Endothelial cell of umbilical vein (primary cell): ENCODE data around the gene GABBR2. TPM values are rescaled to one million over a fixed set of nuclear protein-coding genes. Genes with fewer than 3 reads are reported as not detected.

Experiments
- BruUV-seq: library from RNA; stranded (reverse); fragments of 400-500 nt; replicated peaks from 2 replicates; lab custom pipeline; 2021; lab: Mats Ljungman, UMichigan
- CTCF ChIA-PET: fragments of 300-600, 350-600 bp; sonication (Branson Sonifier 250); formaldehyde crosslinking; loops from one replicate; lab custom pipeline; 2021; ENCODE audit warnings: antibody characterized with exemption, inconsistent platforms; lab: Charles Lee
- POLR2A ChIA-PET: fragments of 300-600, 350-600 bp; sonication (Branson Sonifier 250); formaldehyde crosslinking; loops from one replicate; lab custom pipeline; 2021; ENCODE audit warnings: antibody characterized with exemption, inconsistent platforms; lab: Charles Lee
- DNase-seq: peaks from one replicate; pipeline ENCODE4 v3.0.0-alpha.2; 2011; ENCODE audit warnings: low read depth, low spot score
- FAIRE-seq: peaks from 2 replicates; lab custom pipeline; 2011; peaks lifted over from hg19 to GRCh38; lab: Jason Lieb, UNC
- H2AFZ ChIP-seq: 2 replicates; pipeline ENCODE4 v1.6.0; 2012; ENCODE audit warnings: low read depth, low read length, control low read depth, inconsistent platforms
- H3K27ac ChIP-seq: 2 replicates; pipeline ENCODE4 v1.5.1; 2011; ENCODE audit warnings: low read depth, mild to moderate bottlenecking, control low read depth, low read length, moderate library complexity; ENCODE audit not compliant: insufficient read depth
- H3K27me3 ChIP-seq, 2 experiments: 2 replicates each; pipeline versions ENCODE4 v1.6.0 to v1.6.1; 2011; ENCODE audit warnings: low read length in 2 of 2, mixed read lengths in 1 of 2; ENCODE audit not compliant: control insufficient read depth in 2 of 2, insufficient read depth in 2 of 2
- H3K36me3 ChIP-seq, 2 experiments: 2 replicates in 1 of 2; 3 replicates in 1 of 2; pipeline ENCODE4 v1.5.1; 2011; ENCODE audit warnings: low read length in 2 of 2, mild to moderate bottlenecking in 1 of 2, moderate library complexity in 1 of 2; ENCODE audit not compliant: control insufficient read depth in 2 of 2, insufficient read depth in 2 of 2; ENCODE audit errors: extremely low read depth in 1 of 2
- H3K4me1 ChIP-seq: 3 replicates; pipeline ENCODE4 v1.5.1; 2011; ENCODE audit warnings: mild to moderate bottlenecking, low read length; ENCODE audit not compliant: control insufficient read depth, insufficient read depth; ENCODE audit errors: extremely low read depth
- H3K4me2 ChIP-seq: 2 replicates; pipeline ENCODE4 v1.6.1; 2011; ENCODE audit warnings: low read length, control low read depth, mixed read lengths; ENCODE audit not compliant: insufficient read depth
- H3K4me3 ChIP-seq, 3 experiments: fragments of 200-600 bp in 1 of 3; sonication (generic), shearing (Covaris generic) in 1 of 3; replicated peaks in 1 of 3; 2 replicates each; pipeline ENCODE4 v1.5.1; 2011 to 2016; ENCODE audit warnings: control low read depth in 3 of 3, low read length in 3 of 3, mild to moderate bottlenecking in 2 of 3, inconsistent platforms in 1 of 3, low read depth in 1 of 3, moderate library complexity in 1 of 3; ENCODE audit not compliant: insufficient read depth in 1 of 3
- H3K79me2 ChIP-seq: 2 replicates; pipeline ENCODE4 v1.6.0; 2012; ENCODE audit warnings: low read length, inconsistent platforms; ENCODE audit not compliant: control insufficient read depth, insufficient read depth
- H3K9ac ChIP-seq: replicated peaks from 2 replicates; pipeline ENCODE3; 2011; ENCODE audit warnings: low read length, control low read depth; ENCODE audit not compliant: insufficient read depth; ENCODE audit errors: extremely low read depth
- H3K9me1 ChIP-seq: replicated peaks from 3 replicates; pipeline ENCODE4 v1.6.0; 2011; ENCODE audit warnings: mild to moderate bottlenecking, low read length; ENCODE audit not compliant: control insufficient read depth, insufficient read depth; ENCODE audit errors: extremely low read depth
- H3K9me3 ChIP-seq: replicated peaks from 2 replicates; pipeline ENCODE4 v1.5.1; 2012; ENCODE audit warnings: low read length, inconsistent platforms; ENCODE audit not compliant: control insufficient read depth, insufficient read depth
- H4K20me1 ChIP-seq: replicated peaks from 2 replicates; pipeline ENCODE3; 2011; ENCODE audit warnings: mild to moderate bottlenecking, low read length; ENCODE audit not compliant: control insufficient read depth, insufficient read depth; ENCODE audit errors: extremely low read depth
- EZH2 ChIP-seq: IDR thresholded peaks from 2 replicates; pipeline ENCODE4 v1.6.1; 2012; ENCODE audit warnings: borderline replicate concordance, low read depth, mild to moderate bottlenecking, moderate library complexity, low read length, inconsistent platforms; ENCODE audit not compliant: severe bottlenecking
- FOS ChIP-seq: IDR thresholded peaks from 2 replicates; pipeline ENCODE4 v1.6.1; 2011; ENCODE audit warnings: mild to moderate bottlenecking, low read length, moderate library complexity, borderline replicate concordance; ENCODE audit not compliant: insufficient read depth
- GATA2 ChIP-seq: IDR thresholded peaks from 2 replicates; pipeline ENCODE4 v1.7.0; 2011; ENCODE audit warnings: low read depth, mild to moderate bottlenecking, moderate library complexity, mixed read lengths, low read length; ENCODE audit not compliant: insufficient read length, insufficient read depth
- JUN ChIP-seq: IDR thresholded peaks from 2 replicates; pipeline ENCODE4 v1.6.1; 2011; ENCODE audit warnings: borderline replicate concordance, low read depth; ENCODE audit not compliant: insufficient read length, insufficient read depth
- MYC ChIP-seq: IDR thresholded peaks from one replicate; pipeline ENCODE4 v1.6.1; 2011; ENCODE audit warnings: mild to moderate bottlenecking, low read depth, low read length
- POLR2A ChIP-seq: IDR thresholded peaks from 2 replicates; pipeline ENCODE4 v1.6.1; 2012; ENCODE audit warnings: low read depth, mild to moderate bottlenecking, control low read depth, low read length
- POLR2AphosphoS5 ChIP-seq: IDR thresholded peaks from 2 replicates; pipeline ENCODE4 v1.6.1; 2012; ENCODE audit warnings: low read depth, mild to moderate bottlenecking, control low read depth, low read length, moderate library complexity; ENCODE audit not compliant: insufficient read depth
- dilution Hi-C: fragments of 300-500 bp; cut with MboI; formaldehyde crosslinking; loops from one replicate; pipeline ENCODE4 v1.15.0; 2019; ENCODE audit warnings: low sequenced_read_pairs; ENCODE audit not compliant: extremely low pct_ligation_motif_present
- intact Hi-C: fragments of 100-400 bp; cut with micrococcal nuclease; formaldehyde crosslinking; loops from one replicate; pipeline ENCODE4 v1.10.0; 2022
- polyA plus RNA-seq, 4 experiments: library from polyadenylated mRNA; depleted of rRNA in 3 of 4; stranded (reverse) in 3 of 4; unstranded in 1 of 4; fragments of >200 nt; gene quantifications; 2 replicates each; pipeline versions ENCODE4 v1.2.1 to v1.2.3, GENCODE V29; 2011 to 2012; ENCODE audit warnings: missing spikeins in 1 of 4
- total RNA-seq: library from RNA; stranded (reverse); gene quantifications from 2 replicates; pipeline ENCODE4 v1.2.3, GENCODE V29; 2021
- TF ChIP-seq, protein P1 (sequence below): IDR thresholded peaks from 2 replicates; pipeline ENCODE4 v1.6.1; 2011; ENCODE audit not compliant: insufficient read depth, insufficient read length
- TF ChIP-seq, protein P2 (sequence below), 2 donors: IDR thresholded peaks; 1 replicate in 1 of 2; 2 replicates in 1 of 2; pipeline ENCODE4 v1.5.1; 2011; ENCODE audit warnings: low read length in 2 of 2, mild to moderate bottlenecking in 2 of 2, moderate library complexity in 2 of 2, control low read depth in 1 of 2, inconsistent platforms in 1 of 2, low read depth in 1 of 2; ENCODE audit not compliant: insufficient read depth in 1 of 2; ENCODE audit errors: extremely low read depth in 1 of 2

The GABBR2 gene
- total and polyA plus RNA-seq, 2 donors (not counting 3 experiments of a cell fraction or from before 2014, with no cell fraction given) = 1.1 to 9.2 TPM

DNA sequence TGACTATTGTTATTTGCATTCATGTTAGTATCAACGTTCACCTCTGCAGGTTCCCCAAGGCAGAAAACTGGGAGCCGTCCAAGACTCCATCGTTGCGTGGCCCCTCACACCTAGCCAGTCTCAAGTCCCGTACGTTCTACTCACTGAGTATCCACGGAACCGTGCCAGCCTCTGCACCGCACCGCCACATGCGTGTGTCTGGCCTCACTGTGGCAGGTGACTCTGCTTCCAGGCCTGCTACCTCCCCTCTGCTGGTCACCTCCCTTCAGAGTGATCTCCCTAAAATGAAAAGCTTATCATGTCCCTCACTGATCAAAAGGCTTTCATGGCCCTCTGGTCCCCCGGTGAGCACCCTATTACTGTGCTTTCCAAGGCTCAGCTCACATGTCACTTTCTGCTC, 108.1 kb downstream of the GABBR2 start:
- H2AFZ ChIP-seq = no peak overlapping the region
- no peaks in the 10 kb centered on the region for H3K4me1 ChIP-seq
- no peak overlapping the region for H3K4me3 ChIP-seq
- POLR2A ChIA-PET = no interaction called here
- no peaks in the 10 kb centered on the region for H4K20me1 ChIP-seq
- DNase-seq (no peak), FAIRE-seq (no peak)
- H3K9me3 ChIP-seq = no peaks in the 10 kb centered on the region
- no peaks in the 10 kb centered on the region for H3K36me3 ChIP-seq
- H3K4me2 ChIP-seq = no peak overlapping the region
- no TSS peak for BruUV-seq
- H3K27me3 ChIP-seq = no peaks in the 10 kb centered on the region
- no peaks in the 10 kb centered on the region for H3K9me1 ChIP-seq
- TF ChIP-seq EZH2 = no peak
- TF ChIP-seq JUN = no peak
- no peak for TF ChIP-seq POLR2AphosphoS5
- intact Hi-C loops = no loop called here
- H3K9ac ChIP-seq = no peak overlapping the region
- dilution Hi-C loops = no loop called here
- CTCF ChIA-PET = interaction anchor here (1.7 kb wide), 1 partner anchor 10 kb away, joined by 4 read pairs; no protein-coding TSS in a partner anchor
- no peaks in the 10 kb centered on the region for H3K79me2 ChIP-seq
- H3K27ac ChIP-seq = no peak overlapping the region

DNA sequence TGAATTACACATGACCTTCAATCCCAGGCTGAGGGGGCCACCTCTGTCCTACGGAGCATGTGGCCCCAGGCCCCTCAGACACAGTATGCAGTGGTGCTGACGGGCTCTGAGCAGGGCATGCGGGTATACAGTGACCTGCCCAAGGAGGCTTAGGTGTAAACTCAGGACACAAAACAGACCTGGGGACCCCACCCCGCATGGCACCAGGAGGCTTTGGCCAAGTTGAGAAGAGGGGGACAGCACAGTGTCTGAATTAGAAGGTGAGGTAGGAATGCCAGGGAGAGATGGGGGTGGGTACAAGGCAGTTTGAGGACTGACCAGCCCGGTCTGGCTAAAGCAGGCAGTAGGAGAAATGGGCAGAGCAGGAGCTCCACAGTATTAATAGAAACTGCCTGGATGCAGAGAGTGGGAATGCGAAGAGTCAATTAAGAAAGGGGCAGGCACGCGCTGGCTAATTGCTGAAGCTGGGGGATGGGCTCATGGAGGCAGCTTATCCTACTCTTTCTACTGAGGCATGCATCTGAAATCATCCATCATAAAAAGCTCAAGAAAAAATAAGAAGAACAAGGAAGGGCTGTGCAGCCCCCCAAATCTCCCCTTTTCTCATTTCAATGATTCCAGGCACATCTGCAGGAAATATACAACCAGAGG, 109.0 kb downstream of the GABBR2 start:
- dilution Hi-C loops (no loop called here), intact Hi-C loops (no loop called here)
- no peak for FAIRE-seq

More for the DNA sequence above, 109.0 kb downstream of the GABBR2 start:
- no peak overlapping the region for H3K4me3 ChIP-seq
- H3K27ac ChIP-seq = no peak overlapping the region
- no peaks in the 10 kb centered on the region for H3K9me3 ChIP-seq
- no peaks in the 10 kb centered on the region for H3K9me1 ChIP-seq
- H3K4me1 ChIP-seq = no peaks in the 10 kb centered on the region
- no peak overlapping the region for H3K4me2 ChIP-seq
- H3K79me2 ChIP-seq = no peaks in the 10 kb centered on the region
- H3K9ac ChIP-seq = no peak overlapping the region
- no peak for DNase-seq
- no peaks in the 10 kb centered on the region for H4K20me1 ChIP-seq
- ChIA-PET POLR2A (no interaction called here), CTCF (interaction anchor here (1.7 kb wide), 1 partner anchor 9 kb away, joined by 4 read pairs; no protein-coding TSS in a partner anchor)
- TF ChIP-seq EZH2 (no peak), MYC (no peak), POLR2AphosphoS5 (no peak), POLR2A (no peak), FOS (no peak), JUN (no peak), GATA2 (no peak)
- TF ChIP-seq, protein P1, sequence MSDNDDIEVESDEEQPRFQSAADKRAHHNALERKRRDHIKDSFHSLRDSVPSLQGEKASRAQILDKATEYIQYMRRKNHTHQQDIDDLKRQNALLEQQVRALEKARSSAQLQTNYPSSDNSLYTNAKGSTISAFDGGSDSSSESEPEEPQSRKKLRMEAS = no peak
- TF ChIP-seq, protein P2, sequence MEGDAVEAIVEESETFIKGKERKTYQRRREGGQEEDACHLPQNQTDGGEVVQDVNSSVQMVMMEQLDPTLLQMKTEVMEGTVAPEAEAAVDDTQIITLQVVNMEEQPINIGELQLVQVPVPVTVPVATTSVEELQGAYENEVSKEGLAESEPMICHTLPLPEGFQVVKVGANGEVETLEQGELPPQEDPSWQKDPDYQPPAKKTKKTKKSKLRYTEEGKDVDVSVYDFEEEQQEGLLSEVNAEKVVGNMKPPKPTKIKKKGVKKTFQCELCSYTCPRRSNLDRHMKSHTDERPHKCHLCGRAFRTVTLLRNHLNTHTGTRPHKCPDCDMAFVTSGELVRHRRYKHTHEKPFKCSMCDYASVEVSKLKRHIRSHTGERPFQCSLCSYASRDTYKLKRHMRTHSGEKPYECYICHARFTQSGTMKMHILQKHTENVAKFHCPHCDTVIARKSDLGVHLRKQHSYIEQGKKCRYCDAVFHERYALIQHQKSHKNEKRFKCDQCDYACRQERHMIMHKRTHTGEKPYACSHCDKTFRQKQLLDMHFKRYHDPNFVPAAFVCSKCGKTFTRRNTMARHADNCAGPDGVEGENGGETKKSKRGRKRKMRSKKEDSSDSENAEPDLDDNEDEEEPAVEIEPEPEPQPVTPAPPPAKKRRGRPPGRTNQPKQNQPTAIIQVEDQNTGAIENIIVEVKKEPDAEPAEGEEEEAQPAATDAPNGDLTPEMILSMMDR (IDR thresholded peaks at IDR 0.05; ENCODE audit: extremely low read depth in 1 of 2, insufficient read depth in 1 of 2, low read depth in 1 of 2, low read length in 2 of 2) = no peak
- no peak overlapping the region for H2AFZ ChIP-seq
- H3K27me3 ChIP-seq = no peaks in the 10 kb centered on the region
- no TSS peak for BruUV-seq
- H3K36me3 ChIP-seq = no peaks in the 10 kb centered on the region
